Fibroblast of skin of left biceps (primary cell): ENCODE data around the gene CYP4A22.
"Not testable (repeated sequence)": the region's sequence is repeated elsewhere in the genome, so short reads cannot be mapped to it uniquely, and the experiment has no call there.

Experiments
- DNase-seq, 2 experiments: peaks; one replicate each; pipeline ENCODE4 v3.0.0-alpha.2; 2013; ENCODE audit warnings: low read depth in 2 of 2

CYP4A22 gene

GRCh38 chr1:47137198-47137597 is at the start of gene CYP4A22:
Gene CYP4A22, plus strand, starts transcription at chr1:47137441. Its CDS starts 45 bp downstream, at chr1:47137486.
- no peak for DNase-seq

- peak in 1 of 2 experiments; percentile 1 for DNase-seq
Measured at GRCh38 chr1:47089356-47089755, 47.9 kb upstream of the CYP4A22 start.

- not testable (repeated sequence) for DNase-seq
Measured at GRCh38 chr1:47091476-47091875, 45.8 kb upstream of the CYP4A22 start.

- DNase-seq: no peak
Measured at GRCh38 chr1:47104816-47105215, 32.4 kb upstream of the CYP4A22 start.

- no peak for DNase-seq
Measured at GRCh38 chr1:47106792-47107191, 30.4 kb upstream of the CYP4A22 start.

GRCh38 chr1:47107851-47108574 is 29.2 kb upstream of the CYP4A22 start:
- not testable (repeated sequence) for DNase-seq

GRCh38 chr1:47109482-47109881 is 27.8 kb upstream of the CYP4A22 start:
- DNase-seq: not testable (repeated sequence)

- no peak for DNase-seq
Measured at GRCh38 chr1:47113178-47113577, 24.1 kb upstream of the CYP4A22 start.

- not testable (repeated sequence) for DNase-seq
Measured at GRCh38 chr1:47121039-47121438, 16.2 kb upstream of the CYP4A22 start.

- DNase-seq: not testable (repeated sequence)
Measured at GRCh38 chr1:47124834-47125233, 12.4 kb upstream of the CYP4A22 start.

- DNase-seq: not testable (repeated sequence)
Measured at GRCh38 chr1:47126997-47127396, 10.2 kb upstream of the CYP4A22 start.

GRCh38 chr1:47128221-47128620 is 9.0 kb upstream of the CYP4A22 start:
- DNase-seq: no peak

GRCh38 chr1:47128854-47129253 is 8.4 kb upstream of the CYP4A22 start:
- DNase-seq: not testable (repeated sequence)

- not testable (repeated sequence) for DNase-seq
Measured at GRCh38 chr1:47129489-47130230, 7.6 kb upstream of the CYP4A22 start.

GRCh38 chr1:47132665-47133064 is 4.6 kb upstream of the CYP4A22 start:
- DNase-seq: not testable (repeated sequence)

- DNase-seq: no peak
Measured at GRCh38 chr1:47137925-47138615, 829 bp downstream of the CYP4A22 start.

GRCh38 chr1:47140358-47140757 is 3.1 kb downstream of the CYP4A22 start:
- not testable (repeated sequence) for DNase-seq

GRCh38 chr1:47143654-47144053 is 6.4 kb downstream of the CYP4A22 start:
- not testable (repeated sequence) for DNase-seq

GRCh38 chr1:47146495-47146894 is 9.3 kb downstream of the CYP4A22 start:
- DNase-seq: not testable (repeated sequence)

- DNase-seq: no peak
Measured at GRCh38 chr1:47147047-47147785, 10.0 kb downstream of the CYP4A22 start.

- DNase-seq: not testable (repeated sequence)
Measured at GRCh38 chr1:47149162-47149561, 11.9 kb downstream of the CYP4A22 start.

GRCh38 chr1:47156457-47156856 is 19.2 kb downstream of the CYP4A22 start:
- not testable (repeated sequence) for DNase-seq
